Stimulated activated CD8-positive, alpha-beta memory T cell treated with anti-CD3 and anti-CD28 coated beads, Interleukin-15, amount 100 ng/mL, for 48 hours (primary cell): ENCODE results near the gene LUC7L.
"Not testable (repeated sequence)": the region's sequence is repeated elsewhere in the genome, so short reads cannot be mapped to it uniquely, and the experiment has no call there.

Source experiments
- DNase-seq, 2 donors: peaks; one replicate each; pipeline ENCODE4 v3.0.0-alpha.2; 2020; ENCODE audit warnings: low read depth in 2 of 2

The LUC7L gene

DNA sequence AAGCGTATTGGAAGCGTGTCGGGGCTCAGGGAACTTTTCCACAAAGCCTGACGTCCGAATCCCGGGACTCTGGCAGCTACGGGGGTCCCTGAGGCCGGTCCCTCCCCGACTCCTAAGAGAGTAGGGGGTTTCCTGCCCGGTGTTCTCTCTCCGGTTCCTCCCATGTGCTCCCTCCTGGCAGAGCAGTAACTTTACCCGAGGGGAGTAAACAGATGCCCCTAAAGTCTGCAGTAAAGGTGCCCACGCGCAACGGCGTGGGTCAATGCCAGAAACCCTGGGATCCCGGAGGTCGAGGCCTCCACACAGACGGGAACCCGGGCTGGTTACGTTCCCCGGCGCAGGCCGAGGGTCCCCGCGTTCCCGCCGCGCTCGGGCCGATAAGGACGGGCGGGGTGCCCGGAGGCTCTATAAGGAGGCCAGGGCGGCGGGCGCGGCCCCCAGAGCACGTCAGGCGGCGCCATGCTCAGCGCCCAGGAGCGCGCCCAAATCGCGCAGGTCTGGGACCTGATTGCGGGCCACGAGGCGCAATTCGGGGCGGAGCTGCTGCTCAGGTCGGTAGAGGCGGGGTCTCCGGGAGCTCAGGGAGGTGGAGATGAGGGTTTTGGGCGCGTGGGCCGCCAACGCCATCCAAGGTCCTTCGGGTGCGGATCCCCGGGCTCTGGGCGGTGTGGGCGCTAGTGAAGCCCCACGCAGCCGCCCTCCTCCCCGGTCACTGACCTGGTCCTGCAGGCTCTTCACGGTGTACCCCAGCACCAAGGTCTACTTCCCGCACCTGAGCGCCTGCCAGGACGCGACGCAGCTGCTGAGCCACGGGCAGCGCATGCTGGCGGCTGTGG, 63.5 kb downstream of the LUC7L start, which contains the start of gene HBM:
Gene HBM, plus strand, starts transcription at position 440 of the 836 bp plus-strand sequence. Its CDS starts 20 bp downstream, at position 460.
- no peak for DNase-seq

DNA sequence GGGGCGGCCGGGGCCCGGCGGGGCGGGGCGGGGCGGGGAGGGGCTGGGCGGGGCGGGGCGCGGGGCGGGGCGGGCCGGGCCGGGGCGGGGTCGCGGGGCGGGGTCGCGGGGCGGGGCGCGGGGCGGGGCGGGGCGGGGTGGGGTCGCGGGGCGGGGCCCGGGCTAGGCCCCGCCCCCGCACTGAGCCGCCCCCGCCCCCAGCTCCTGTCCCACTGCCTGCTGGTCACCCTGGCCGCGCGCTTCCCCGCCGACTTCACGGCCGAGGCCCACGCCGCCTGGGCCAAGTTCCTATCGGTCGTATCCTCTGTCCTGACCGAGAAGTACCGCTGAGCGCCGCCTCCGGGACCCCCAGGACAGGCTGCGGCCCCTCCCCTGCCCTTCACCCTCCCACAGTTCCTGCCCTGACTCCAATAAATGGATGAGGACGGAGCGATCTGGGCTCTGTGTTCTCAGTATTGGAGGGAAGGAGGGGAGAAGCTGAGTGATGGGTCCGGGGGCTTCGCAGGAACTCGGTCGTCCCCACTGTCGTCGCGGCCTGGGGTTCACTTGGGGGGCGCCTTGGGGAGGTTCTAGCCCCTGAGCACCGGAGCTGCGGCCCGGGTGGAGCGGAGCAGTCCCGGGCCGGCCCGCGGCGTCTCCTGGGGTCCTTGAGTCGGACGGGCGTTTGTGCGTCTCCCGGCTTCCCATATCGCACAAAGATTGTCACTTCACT, 64.3 kb downstream of the LUC7L start:
- DNase-seq = no peak

DNA sequence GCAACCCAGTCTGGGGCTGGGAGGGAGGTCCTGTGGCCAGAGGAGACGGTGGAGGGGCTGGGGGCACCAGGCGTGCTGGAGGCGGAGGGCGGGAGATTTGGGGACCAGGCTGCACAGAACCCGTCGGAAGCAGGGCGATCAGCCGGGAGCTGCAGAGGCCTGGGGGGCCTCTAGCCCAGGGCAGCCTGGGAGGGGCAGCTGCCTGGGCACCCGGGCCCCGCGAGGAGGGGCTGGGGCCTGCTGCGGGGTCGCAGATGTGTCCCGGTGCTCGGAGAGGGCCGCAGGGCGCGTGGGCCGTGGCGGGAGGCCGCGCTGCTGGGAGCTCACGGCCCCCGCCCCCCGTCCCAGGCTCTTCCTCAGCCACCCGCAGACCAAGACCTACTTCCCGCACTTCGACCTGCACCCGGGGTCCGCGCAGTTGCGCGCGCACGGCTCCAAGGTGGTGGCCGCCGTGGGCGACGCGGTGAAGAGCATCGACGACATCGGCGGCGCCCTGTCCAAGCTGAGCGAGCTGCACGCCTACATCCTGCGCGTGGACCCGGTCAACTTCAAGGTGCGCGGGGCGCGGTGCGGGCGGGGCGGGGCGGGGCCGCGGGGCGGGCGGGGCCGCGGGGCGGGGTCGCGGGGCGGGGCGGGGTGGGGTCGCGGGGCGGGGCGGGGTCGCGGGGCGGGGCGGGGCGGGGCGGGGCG, 65.0 kb downstream of the LUC7L start:
- DNase-seq = not testable (repeated sequence)

DNA sequence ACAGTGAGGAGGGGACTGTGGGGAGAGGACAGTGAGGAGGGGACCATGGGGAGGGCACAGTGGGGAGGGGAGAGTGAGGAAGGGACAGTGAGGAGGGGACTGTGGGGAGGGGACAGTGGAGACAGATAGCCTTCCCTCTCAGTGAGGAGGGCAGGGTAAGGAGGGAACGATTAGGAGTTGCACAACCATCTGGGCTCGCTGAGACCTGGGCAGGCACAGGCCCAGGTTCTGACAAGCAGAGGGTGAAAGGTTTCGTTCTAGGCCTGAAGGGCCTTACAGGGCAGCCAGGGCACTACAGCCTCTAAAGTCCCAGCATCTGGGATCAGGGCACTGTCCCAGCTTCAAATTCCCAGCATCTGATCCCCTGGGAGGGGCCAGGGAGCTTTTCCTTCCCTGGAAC, 65.6 kb downstream of the LUC7L start:
- not testable (repeated sequence) for DNase-seq

DNA sequence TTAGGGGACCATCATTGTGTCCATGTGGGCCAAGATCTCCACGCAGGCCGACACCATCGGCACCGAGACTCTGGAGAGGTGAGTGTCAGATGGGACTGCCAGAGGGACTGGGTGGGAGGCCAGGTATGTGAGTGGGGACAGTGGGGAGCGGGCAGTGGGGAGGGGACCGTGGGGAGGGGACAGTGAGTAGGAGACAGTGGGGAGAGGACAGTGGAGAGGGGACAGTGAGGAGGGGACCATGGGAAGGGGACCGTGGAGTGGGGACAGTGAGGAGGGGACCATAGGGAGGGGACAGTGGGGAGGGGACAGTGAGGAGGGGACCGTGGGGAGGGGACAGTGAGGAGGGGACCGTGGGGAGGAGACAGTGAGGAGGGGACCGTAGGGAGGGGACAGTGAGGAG, 66.1 kb downstream of the LUC7L start:
- not testable (repeated sequence) for DNase-seq

GRCh38 chr16:162271-162991, 66.8 kb downstream of the LUC7L start:
- no peak for DNase-seq

GRCh38 chr16:160691-161190, 68.5 kb downstream of the LUC7L start:
- DNase-seq = no peak

GRCh38 chr16:160242-160641, 69.0 kb downstream of the LUC7L start:
- not testable (repeated sequence) for DNase-seq

GRCh38 chr16:159136-159849, 70.0 kb downstream of the LUC7L start:
- DNase-seq = no peak

- no peak for DNase-seq
Measured at GRCh38 chr16:155031-155398, 74.2 kb downstream of the LUC7L start.

DNA sequence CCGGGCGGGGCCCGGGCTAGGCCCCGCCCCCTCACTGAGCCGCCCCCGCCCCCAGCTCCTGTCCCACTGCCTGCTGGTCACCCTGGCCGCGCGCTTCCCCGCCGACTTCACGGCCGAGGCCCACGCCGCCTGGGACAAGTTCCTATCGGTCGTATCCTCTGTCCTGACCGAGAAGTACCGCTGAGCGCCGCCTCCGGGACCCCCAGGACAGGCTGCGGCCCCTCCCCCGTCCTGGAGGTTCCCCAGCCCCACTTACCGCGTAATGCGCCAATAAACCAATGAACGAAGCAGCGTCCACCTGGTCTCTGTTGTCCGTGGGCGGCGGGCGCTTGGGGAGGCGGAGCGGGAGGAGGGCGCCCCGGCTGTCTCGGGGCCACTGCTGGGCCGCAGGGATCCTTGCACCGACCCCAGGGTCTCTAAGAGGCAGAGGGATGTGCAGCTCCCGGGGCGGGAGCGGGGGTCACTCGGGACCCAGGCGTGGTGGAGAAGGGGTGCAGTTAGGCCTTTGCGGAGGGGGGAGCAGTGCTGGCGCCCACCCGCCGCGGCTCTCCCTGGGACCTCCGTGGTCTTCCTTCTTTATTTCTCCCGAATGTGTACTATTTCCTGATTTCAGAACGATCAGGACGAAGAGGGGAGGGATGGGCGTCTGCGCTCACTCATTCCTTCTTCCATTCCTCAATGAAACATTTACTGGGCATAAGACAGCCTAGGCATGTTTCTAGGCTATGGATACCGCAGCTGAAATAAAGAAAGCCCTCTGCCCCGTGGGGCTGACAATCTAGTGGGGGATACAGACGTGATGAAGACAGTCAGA, 74.8 kb downstream of the LUC7L start:
- no peak for DNase-seq

GRCh38 chr16:153550-154216, 75.6 kb downstream of the LUC7L start:
- DNase-seq = not testable (repeated sequence)

DNA sequence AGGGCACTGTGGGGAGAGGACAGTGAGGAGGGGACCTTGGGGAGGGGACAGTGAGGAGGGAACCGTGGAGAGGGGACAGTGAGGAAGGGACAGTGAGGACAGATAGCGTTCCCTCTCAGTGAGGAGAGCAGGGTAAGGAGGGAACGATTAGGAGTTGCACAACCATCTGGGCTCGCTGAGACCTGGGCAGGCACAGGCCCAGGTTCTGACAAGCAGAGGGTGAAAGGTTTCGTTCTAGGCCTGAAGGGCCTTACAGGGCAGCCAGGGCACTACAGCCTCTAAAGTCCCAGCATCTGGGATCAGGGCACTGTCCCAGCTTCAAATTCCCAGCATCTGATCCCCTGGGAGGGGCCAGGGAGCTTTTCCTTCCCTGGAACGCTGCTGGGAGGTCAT, 76.1 kb downstream of the LUC7L start:
- DNase-seq = not testable (repeated sequence)

DNA sequence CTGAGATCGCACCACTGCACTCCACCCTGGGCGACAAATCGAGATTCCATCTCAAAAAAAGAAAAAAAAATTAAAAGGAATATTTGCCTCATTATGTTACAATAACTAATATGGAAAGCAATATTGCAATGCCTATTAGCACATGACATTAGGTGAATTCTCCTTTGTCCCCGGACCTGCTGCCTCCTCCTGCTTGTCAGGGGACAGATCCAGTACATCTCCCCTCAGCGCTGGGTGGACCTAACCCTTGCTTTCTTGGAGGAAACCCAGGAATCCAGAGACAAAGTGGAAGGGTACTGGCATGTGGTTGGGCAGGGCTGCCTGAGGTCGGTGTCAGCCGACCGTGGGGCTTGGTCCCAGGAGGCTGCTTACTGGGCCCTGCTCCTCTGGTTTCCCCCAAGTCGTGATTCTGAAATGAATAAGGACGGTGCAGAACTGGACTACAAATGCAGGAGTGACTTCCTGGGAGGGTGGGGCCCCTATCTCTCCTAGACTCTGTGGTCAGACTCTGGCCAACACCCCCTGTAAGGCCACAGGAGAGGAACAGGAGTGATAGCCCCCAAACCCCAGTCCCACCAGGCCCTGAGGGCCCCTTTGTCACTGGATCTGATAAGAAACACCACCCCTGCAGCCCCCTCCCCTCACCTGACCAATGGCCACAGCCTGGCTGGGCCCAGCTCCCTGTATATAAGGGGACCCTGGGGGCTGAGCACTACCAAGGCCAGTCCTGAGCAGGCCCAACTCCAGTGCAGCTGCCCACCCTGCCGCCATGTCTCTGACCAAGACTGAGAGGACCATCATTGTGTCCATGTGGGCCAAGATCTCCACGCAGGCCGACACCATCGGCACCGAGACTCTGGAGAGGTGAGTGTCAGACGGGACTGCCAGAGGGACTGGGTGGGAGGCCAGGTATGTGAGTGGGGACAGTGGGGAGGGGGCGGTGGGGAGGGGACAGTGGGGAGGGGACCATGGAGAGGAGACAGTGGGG, 76.8 kb downstream of the LUC7L start, which contains the start of gene HBZ:
Gene HBZ, plus strand, starts transcription at position 504 of the 988 bp plus-strand sequence. Its CDS starts 266 bp downstream, at position 770.
- no peak for DNase-seq

- no peak for DNase-seq
Measured at GRCh38 chr16:149024-149660, 80.1 kb downstream of the LUC7L start.

DNA sequence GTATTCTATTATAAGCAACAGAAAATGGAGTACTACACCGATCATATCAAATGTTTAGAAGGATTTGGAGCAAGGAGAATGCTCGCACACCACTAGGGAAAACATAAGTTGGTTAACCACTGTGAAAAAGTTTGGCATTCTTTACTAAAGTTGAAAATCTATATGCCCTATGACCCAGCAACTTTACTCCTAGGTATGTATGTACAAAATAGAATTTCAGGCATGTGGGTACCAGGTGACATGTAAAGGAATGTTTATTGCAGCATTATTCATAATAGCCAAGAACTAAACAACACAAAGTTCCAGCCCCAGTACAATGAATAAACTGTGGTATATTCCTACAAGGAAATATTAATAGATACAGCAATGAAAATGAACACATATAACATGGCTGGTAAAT, 82.6 kb downstream of the LUC7L start:
- DNase-seq = no peak

- DNase-seq = no peak
Measured at GRCh38 chr16:144797-145252, 84.4 kb downstream of the LUC7L start.

- no peak for DNase-seq
Measured at GRCh38 chr16:143456-143855, 85.8 kb downstream of the LUC7L start.
